DOHH2 (cell line): ENCODE data around the gene PAXX.

Experiments
- EZH2phosphoT487 ChIP-seq: fragments of 200-600 bp; sonication (generic); IDR thresholded peaks from 2 replicates; pipeline ENCODE4 v1.6.1; 2017; ENCODE audit warnings: borderline replicate concordance, mild to moderate bottlenecking, antibody characterized with exemption, low read length, moderate library complexity, mixed read lengths
- TF ChIP-seq, protein P1 (sequence below): fragments of 200-600 bp; sonication (generic); IDR thresholded peaks from one replicate; pipeline ENCODE4 v1.5.1; 2014; ENCODE audit warnings: antibody characterized with exemption, mild to moderate bottlenecking, low read depth, low read length; ENCODE audit not compliant: poor library complexity, severe bottlenecking

DNA sequence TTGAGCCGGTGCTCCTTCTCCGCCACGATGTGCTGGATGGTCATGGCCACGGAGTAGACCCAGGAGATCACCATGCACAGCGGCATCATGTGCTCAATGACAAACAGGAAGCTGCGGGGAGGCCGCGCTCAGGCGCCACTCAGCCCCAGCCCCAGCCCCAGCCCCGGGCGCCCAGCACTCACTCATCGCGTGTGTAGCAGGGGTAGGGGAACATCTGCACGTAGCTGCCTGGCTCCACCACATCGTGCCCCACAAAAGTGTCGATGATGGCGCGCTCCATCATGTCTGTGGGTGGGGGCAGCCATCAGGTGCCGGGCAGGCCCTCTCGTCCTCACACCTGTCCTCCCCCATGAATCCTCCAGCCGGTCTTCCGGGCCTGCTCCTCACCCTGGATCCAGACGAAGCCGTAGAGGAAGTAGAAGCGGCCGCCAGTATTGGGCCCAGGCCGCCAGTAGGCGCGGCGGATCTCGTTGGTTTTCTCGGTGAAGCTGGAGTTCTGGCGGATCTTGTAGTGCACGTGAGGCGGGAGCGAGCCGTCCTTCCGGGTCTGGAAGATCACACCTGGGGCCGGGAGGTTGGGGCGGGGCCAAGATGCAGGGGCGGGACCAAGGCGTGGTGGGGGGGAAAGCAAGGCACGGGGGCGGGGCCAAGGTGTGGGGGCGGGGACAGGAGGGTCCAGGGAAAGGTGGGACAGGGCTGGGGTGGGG lies 25.7 kb downstream of the PAXX start:
- TF ChIP-seq, protein P1, sequence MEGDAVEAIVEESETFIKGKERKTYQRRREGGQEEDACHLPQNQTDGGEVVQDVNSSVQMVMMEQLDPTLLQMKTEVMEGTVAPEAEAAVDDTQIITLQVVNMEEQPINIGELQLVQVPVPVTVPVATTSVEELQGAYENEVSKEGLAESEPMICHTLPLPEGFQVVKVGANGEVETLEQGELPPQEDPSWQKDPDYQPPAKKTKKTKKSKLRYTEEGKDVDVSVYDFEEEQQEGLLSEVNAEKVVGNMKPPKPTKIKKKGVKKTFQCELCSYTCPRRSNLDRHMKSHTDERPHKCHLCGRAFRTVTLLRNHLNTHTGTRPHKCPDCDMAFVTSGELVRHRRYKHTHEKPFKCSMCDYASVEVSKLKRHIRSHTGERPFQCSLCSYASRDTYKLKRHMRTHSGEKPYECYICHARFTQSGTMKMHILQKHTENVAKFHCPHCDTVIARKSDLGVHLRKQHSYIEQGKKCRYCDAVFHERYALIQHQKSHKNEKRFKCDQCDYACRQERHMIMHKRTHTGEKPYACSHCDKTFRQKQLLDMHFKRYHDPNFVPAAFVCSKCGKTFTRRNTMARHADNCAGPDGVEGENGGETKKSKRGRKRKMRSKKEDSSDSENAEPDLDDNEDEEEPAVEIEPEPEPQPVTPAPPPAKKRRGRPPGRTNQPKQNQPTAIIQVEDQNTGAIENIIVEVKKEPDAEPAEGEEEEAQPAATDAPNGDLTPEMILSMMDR: no peak
- no peak for TF ChIP-seq EZH2phosphoT487
